Measurements from ENCODE around the gene C6orf58.

- TF ChIP-seq PATZ1 (CRISPR knock-in tag; IDR thresholded peaks at IDR 0.05; ENCODE audit: borderline replicate concordance), result no peak
- TF ChIP-seq CREB5 (CRISPR knock-in tag; IDR thresholded peaks at IDR 0.05; ENCODE audit: low read depth), result no peak
- no peak for TF ChIP-seq ARNTL (CRISPR knock-in tag; IDR thresholded peaks at IDR 0.05; ENCODE audit: borderline replicate concordance, low read depth)
- no peak for TF ChIP-seq ZFP30 (CRISPR knock-in tag; IDR thresholded peaks at IDR 0.05)
- no peak for TF ChIP-seq ZFP3 (CRISPR knock-in tag; IDR thresholded peaks at IDR 0.05)
- no peak for TF ChIP-seq GLIS3 (CRISPR knock-in tag; IDR thresholded peaks at IDR 0.05)
- TF ChIP-seq SNAI2 (CRISPR knock-in tag; IDR thresholded peaks at IDR 0.05), result no peak
- no peak for TF ChIP-seq ZNF8 (CRISPR knock-in tag; IDR thresholded peaks at IDR 0.05)
- TF ChIP-seq CSDC2 (CRISPR knock-in tag; IDR thresholded peaks at IDR 0.05), result no peak
- TF ChIP-seq CSRNP3 (CRISPR knock-in tag; IDR thresholded peaks at IDR 0.05), result no peak
- no peak for TF ChIP-seq POU6F1 (CRISPR knock-in tag; IDR thresholded peaks at IDR 0.05; ENCODE audit: borderline replicate concordance, low read depth)
- no peak for TF ChIP-seq ZNF565 (CRISPR knock-in tag; conservative IDR thresholded peaks at IDR 0.05; ENCODE audit: low read depth)
- TF ChIP-seq ZNF70 (CRISPR knock-in tag; IDR thresholded peaks at IDR 0.05), result no peak
These were observed 41.8 kb downstream of the C6orf58 start for GRCh38 chr6:127618729-127619128.
